ENCODE data around the gene AGAP2. TPM values are rescaled to one million over a fixed set of nuclear protein-coding genes. Genes with fewer than 3 reads are reported as not detected.

The AGAP2 gene
- total and polyA plus RNA-seq, 5 donors from 2014 or later, result 4.4 to 60.3 (median 6.1) TPM

DNA sequence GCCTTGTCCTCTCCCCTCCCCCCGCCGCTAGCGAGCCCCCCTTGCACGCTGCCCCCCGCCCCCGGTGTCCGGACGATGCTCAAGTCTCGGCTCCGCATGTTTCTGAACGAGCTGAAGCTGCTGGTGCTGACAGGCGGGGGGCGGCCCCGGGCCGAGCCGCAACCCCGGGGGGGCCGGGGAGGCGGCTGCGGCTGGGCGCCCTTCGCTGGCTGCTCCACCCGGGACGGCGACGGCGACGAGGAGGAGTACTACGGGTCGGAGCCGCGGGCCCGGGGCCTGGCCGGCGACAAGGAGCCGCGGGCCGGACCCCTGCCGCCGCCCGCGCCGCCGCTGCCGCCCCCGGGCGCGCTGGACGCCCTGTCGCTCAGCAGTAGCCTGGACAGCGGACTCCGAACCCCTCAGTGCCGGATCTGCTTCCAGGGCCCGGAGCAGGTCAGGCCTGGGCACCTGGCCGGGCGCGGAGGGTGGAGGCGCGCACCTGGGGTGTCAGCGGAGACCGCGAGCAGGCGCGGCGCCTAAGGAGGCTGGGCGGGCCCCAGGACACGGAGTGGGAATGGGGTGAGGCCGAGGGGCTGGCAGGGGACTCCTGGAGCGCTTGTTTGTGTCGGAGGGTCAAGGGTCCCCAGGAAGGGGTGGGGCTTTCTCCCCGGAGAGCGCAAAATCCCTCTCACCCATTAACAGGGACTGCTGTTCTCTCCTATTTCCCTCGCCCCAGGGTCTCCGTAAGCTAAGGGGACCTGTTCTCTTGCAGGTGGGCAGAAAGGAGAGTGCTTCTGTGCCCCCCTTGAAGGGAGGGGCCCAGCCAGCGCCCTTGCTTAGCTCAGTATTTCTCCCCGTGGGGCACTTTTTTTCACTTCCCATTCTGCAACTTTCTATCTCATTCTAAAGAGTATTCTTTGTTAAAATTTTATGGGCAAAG lies 17.2 kb upstream of the AGAP2 start:
- no peaks in the 10 kb centered on the region for H3K9me3 Mint-ChIP-seq
- H3K36me3 Mint-ChIP-seq, result peaks cover 8% of the 10 kb centered on the region
- Histone ChIP-seq H3K27me3 (ENCODE audit: control insufficient read depth, insufficient read depth, low read length) (no peaks in the 10 kb centered on the region), H3K27ac (ENCODE audit: insufficient read depth, low read length, poor library complexity, severe bottlenecking) (peak overlapping the region; percentile 92), H3K36me3 (ENCODE audit: control insufficient read depth, insufficient read depth, low read length) (peaks cover 21% of the 10 kb centered on the region), H3K4me3 (ENCODE audit: low read depth, low read length) (peak overlapping the region; percentile 73), H3K9me3 (ENCODE audit: control insufficient read depth in 2 of 2, low read length in 2 of 2) (no peaks in the 10 kb centered on the region), H3K4me1 (ENCODE audit: control insufficient read depth, insufficient read depth, low read length, poor library complexity, severe bottlenecking) (peaks cover 49% of the 10 kb centered on the region)
- peak in 2 of 3 donors; percentile 37 to 38 for DNase-seq
- ATAC-seq (ENCODE audit: low read depth in 2 of 2), result no peak
- H3K4me1 Mint-ChIP-seq, result peaks cover 22 to 71% (median 51%) of the 10 kb centered on the region in 4 donors
- H3K4me3 Mint-ChIP-seq, result peak overlapping the region; percentile 86 to 97 (median 92)
- peaks cover 4% of the 10 kb centered on the region for H3K27me3 Mint-ChIP-seq
- peak overlapping the region; percentile 88 to 95 (median 93) for H3K27ac Mint-ChIP-seq

DNA sequence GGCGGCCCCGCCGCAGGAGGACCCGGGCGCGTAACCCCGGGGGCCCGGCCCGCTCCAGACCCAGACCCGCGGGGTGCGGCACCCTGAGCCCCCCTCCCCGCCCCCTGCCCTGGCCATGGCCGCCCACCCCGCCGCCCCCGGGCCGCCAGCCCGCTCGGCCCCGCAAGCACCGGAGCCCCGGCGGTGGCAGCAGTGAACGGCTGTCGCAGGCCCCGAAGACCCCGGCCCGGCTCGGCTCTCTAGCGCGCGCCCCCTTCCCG lies 16.6 kb upstream of the AGAP2 start:
- H3K27me3 Mint-ChIP-seq, result peaks cover 4% of the 10 kb centered on the region
- H3K9me3 Mint-ChIP-seq, result no peaks in the 10 kb centered on the region
- H3K27ac Mint-ChIP-seq, result no peak overlapping the region
- H3K4me3 Mint-ChIP-seq, result no peak overlapping the region
- H3K36me3 Mint-ChIP-seq, result peaks cover 13% of the 10 kb centered on the region
- Histone ChIP-seq H3K27ac (ENCODE audit: insufficient read depth, low read length, poor library complexity, severe bottlenecking) (peak overlapping the region; percentile 92), H3K9me3 (ENCODE audit: control insufficient read depth in 2 of 2, low read length in 2 of 2) (no peaks in the 10 kb centered on the region), H3K27me3 (ENCODE audit: control insufficient read depth, insufficient read depth, low read length) (no peaks in the 10 kb centered on the region), H3K36me3 (ENCODE audit: control insufficient read depth, insufficient read depth, low read length) (peaks cover 22% of the 10 kb centered on the region), H3K4me3 (ENCODE audit: low read depth, low read length) (no peak overlapping the region), H3K4me1 (ENCODE audit: control insufficient read depth, insufficient read depth, low read length, poor library complexity, severe bottlenecking) (peaks cover 49% of the 10 kb centered on the region)
- ATAC-seq (ENCODE audit: low read depth in 2 of 2) (no peak), DNase-seq (no peak)
- H3K4me1 Mint-ChIP-seq, result peaks cover 22 to 76% (median 50%) of the 10 kb centered on the region in 4 donors

DNA sequence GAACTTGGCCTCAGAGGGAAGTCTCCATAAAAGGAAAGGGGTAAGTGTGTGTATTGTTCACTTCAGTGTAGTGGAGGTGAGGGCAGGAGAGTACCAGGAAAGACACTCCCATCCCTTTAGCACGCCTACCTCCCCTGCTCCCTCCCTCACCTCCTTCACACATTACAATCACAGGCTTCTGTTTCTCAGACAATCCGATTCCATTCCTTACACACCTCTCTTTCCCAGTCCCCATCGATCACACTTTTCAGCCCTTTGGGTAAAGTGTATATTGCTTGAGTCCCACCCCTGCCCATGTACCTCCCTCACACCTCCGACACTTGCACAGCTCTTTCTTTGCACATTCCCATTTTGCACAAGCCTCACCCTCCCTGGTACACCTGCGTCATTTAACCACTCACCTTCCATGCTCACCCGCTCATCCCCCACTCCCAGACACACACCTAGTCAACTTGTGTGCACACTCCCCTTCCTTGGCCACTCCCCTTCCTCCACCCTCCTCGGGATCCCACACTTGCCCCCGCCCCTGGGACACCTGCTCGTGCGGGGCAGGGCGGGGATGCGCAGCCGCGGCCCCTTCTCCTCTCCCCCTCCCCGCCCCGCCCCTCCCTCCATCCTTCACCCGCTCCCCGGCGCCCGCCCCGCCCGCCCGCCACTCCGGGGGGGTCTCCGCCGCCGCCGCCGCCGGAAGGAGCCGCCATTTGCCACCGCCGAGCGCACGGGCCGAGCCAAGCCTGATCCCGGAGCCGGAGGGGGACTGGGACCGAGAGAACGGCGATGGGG lies 16.1 kb upstream of the AGAP2 start, which contains the start of gene MARCHF9:
Gene MARCHF9 (plus strand): TSS at position 693 of the 783 bp plus-strand sequence. CDS start 426 bp downstream, outside the sequence.
- H3K4me3 Mint-ChIP-seq, result peak within 1 kb of the TSS; percentile 94 to 98 (median 96)

DNA sequence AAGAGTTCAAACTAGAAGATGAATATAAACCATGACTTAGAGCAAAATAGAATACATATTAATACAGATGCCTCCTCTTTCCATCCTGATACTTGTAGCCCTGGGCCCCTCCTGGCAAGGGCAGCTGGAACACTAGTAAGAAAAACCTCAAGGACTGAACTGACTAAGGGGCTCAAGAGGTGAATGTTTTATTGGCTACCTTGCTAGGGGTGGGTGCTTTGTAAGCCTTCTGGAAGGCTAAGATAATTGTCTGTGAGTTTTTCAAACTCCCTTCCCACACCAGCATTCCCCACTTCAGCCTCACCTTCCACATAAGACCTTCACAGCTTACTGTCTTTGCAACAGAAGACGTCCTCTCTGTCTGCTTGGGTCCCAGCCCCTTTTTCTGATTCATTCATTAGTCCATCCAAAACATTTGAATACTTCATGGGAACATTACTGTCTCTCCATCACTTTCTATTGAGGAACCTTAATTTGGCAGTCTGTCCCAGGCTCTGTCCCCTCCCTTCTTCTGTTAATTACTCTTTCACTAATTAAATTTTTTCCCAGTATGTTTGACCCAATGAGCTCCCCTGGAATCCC lies 15.3 kb upstream of the AGAP2 start:
- no peaks in the 10 kb centered on the region for H3K9me3 Mint-ChIP-seq
- peak overlapping the region; percentile 92 for H3K27ac ChIP-seq (ENCODE audit: insufficient read depth, low read length, poor library complexity, severe bottlenecking)
- H3K36me3 Mint-ChIP-seq, result peaks cover 8% of the 10 kb centered on the region
- H3K4me3 ChIP-seq (ENCODE audit: low read depth, low read length), result peak overlapping the region; percentile 74
- peaks cover 22 to 68% (median 41%) of the 10 kb centered on the region in 4 donors for H3K4me1 Mint-ChIP-seq
- H3K27me3 Mint-ChIP-seq, result peaks cover 4% of the 10 kb centered on the region
- H3K36me3 ChIP-seq (ENCODE audit: control insufficient read depth, insufficient read depth, low read length), result peaks cover 25% of the 10 kb centered on the region
- no peak for ATAC-seq (ENCODE audit: low read depth in 2 of 2)
- no peaks in the 10 kb centered on the region for H3K9me3 ChIP-seq (ENCODE audit: control insufficient read depth in 2 of 2, low read length in 2 of 2)
- no peak for DNase-seq
- H3K4me1 ChIP-seq (ENCODE audit: control insufficient read depth, insufficient read depth, low read length, poor library complexity, severe bottlenecking), result peaks cover 49% of the 10 kb centered on the region
- H3K4me3 Mint-ChIP-seq, result peak overlapping the region; percentile 90 to 98 (median 96)
- peak overlapping the region; percentile 95 to 99 (median 98) for H3K27ac Mint-ChIP-seq
- no peaks in the 10 kb centered on the region for H3K27me3 ChIP-seq (ENCODE audit: control insufficient read depth, insufficient read depth, low read length)

More for the DNA sequence above, 16.1 kb upstream of the AGAP2 start, which contains the start of gene MARCHF9:
- Histone ChIP-seq H3K27ac (ENCODE audit: insufficient read depth, low read length, poor library complexity, severe bottlenecking) (peak within 1 kb of the TSS; percentile 92), H3K27me3 (ENCODE audit: control insufficient read depth, insufficient read depth, low read length) (no peaks in the 10 kb centered on the region), H3K36me3 (ENCODE audit: control insufficient read depth, insufficient read depth, low read length) (peaks cover 24% of the 10 kb centered on the region), H3K4me3 (ENCODE audit: low read depth, low read length) (peak within 1 kb of the TSS; percentile 74), H3K9me3 (ENCODE audit: control insufficient read depth in 2 of 2, low read length in 2 of 2) (no peaks in the 10 kb centered on the region), H3K4me1 (ENCODE audit: control insufficient read depth, insufficient read depth, low read length, poor library complexity, severe bottlenecking) (peaks cover 49% of the 10 kb centered on the region)
- peak; percentile 23 to 30 for ATAC-seq (ENCODE audit: low read depth in 2 of 2)
- H3K9me3 Mint-ChIP-seq, result no peaks in the 10 kb centered on the region
- H3K4me1 Mint-ChIP-seq, result peaks cover 22 to 71% (median 47%) of the 10 kb centered on the region in 4 donors
- H3K36me3 Mint-ChIP-seq, result peaks cover 13% of the 10 kb centered on the region
- peak; percentile 80 to 93 (median 87) for DNase-seq
- peak within 1 kb of the TSS; percentile 95 to 99 (median 98) for H3K27ac Mint-ChIP-seq
- H3K27me3 Mint-ChIP-seq, result peaks cover 4% of the 10 kb centered on the region

DNA sequence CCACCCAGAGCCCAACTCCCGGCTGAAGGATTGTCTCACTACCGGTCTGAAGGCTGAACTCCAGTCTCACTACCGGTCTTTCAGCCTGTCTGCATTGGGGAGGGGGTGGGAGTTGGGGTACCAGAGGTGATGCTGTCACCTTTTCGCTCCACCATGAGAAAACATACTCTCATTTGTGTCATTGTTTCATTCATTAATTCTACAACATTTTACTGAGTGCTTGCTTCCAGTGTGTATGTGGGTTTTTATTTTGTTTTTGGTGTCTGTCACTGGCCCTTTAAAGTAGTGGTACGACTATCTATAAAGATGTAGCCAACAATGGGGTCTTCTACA lies 14.1 kb upstream of the AGAP2 start:
- H3K4me3 ChIP-seq (ENCODE audit: low read depth, low read length), result peak overlapping the region; percentile 69
- H3K4me1 ChIP-seq (ENCODE audit: control insufficient read depth, insufficient read depth, low read length, poor library complexity, severe bottlenecking), result peaks cover 49% of the 10 kb centered on the region

DNA sequence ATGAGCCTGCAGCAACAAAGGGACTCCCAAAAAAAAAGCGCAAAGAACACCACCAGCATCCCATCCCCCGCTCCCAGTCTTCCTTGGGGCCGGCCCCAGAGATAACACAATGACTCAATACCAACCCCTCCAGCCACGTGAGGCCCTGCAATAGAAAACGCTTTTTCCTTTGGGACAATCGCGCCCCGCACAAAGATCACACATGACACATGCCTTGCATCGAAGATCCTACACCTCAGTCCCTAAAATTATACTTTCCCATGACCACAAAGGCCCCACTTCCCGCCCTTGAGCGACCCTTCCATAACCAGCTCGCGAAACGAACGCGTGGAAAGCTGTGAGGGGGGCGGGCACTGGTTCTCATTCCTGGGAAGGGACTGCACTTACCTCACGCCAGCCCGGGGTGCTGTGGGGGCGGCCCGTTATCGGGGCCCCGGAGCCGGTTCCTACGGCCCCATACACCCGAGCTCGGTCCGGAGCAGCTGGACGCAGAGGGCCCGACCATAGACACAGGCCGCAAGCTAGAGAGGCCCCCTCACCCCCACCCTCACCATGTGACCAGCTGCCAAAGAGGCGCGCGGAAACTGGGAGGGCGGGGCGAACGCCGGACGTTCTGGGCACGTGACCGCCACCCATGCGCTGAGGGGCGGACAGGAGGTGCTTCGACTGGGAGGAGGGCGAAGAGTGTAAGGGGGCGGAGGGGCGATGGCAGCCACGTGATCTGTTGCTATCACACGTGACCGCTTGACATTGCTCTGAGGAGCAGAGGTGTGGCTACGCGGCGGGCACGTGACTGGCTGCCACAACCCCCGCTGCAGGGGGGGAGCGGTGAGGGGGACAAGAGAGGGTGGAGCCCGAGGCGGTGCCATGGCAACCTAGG lies 13.5 kb upstream of the AGAP2 start, which contains the start of gene CDK4:
Gene CDK4 (minus strand): TSS at position 523 of the 880 bp plus-strand sequence. CDS start 593 bp downstream, outside the sequence.
- ATAC-seq (ENCODE audit: low read depth in 2 of 2) (peak; percentile 83 to 85), DNase-seq (peak; percentile 99 to 100 (median 100))
- Mint-ChIP-seq H3K27ac (peak within 1 kb of the TSS; percentile 69 to 99 (median 98)), H3K4me1 (peaks cover 22 to 61% (median 42%) of the 10 kb centered on the region in 4 donors), H3K36me3 (peaks cover 10% of the 10 kb centered on the region), H3K9me3 (no peaks in the 10 kb centered on the region), H3K27me3 (peaks cover 4% of the 10 kb centered on the region), H3K4me3 (peak within 1 kb of the TSS; percentile 90 to 98 (median 93))
- peaks cover 24% of the 10 kb centered on the region for H3K36me3 ChIP-seq (ENCODE audit: control insufficient read depth, insufficient read depth, low read length)
- H3K4me1 ChIP-seq (ENCODE audit: control insufficient read depth, insufficient read depth, low read length, poor library complexity, severe bottlenecking), result peaks cover 47% of the 10 kb centered on the region
- peak within 1 kb of the TSS; percentile 92 for H3K27ac ChIP-seq (ENCODE audit: insufficient read depth, low read length, poor library complexity, severe bottlenecking)
- H3K4me3 ChIP-seq (ENCODE audit: low read depth, low read length), result peak within 1 kb of the TSS; percentile 69
- no peaks in the 10 kb centered on the region for H3K27me3 ChIP-seq (ENCODE audit: control insufficient read depth, insufficient read depth, low read length)
- no peaks in the 10 kb centered on the region for H3K9me3 ChIP-seq (ENCODE audit: control insufficient read depth in 2 of 2, low read length in 2 of 2)

More for the DNA sequence above, 14.1 kb upstream of the AGAP2 start:
- Histone ChIP-seq H3K36me3 (ENCODE audit: control insufficient read depth, insufficient read depth, low read length) (peaks cover 20% of the 10 kb centered on the region), H3K27ac (ENCODE audit: insufficient read depth, low read length, poor library complexity, severe bottlenecking) (peak overlapping the region; percentile 92), H3K9me3 (ENCODE audit: control insufficient read depth in 2 of 2, low read length in 2 of 2) (no peaks in the 10 kb centered on the region), H3K27me3 (ENCODE audit: control insufficient read depth, insufficient read depth, low read length) (no peaks in the 10 kb centered on the region)
- H3K27ac Mint-ChIP-seq, result peak overlapping the region; percentile 62 to 99 (median 98)
- ATAC-seq (ENCODE audit: low read depth in 2 of 2) (no peak), DNase-seq (no peak)
- H3K36me3 Mint-ChIP-seq, result peaks cover 10% of the 10 kb centered on the region
- peak overlapping the region; percentile 90 to 98 (median 93) for H3K4me3 Mint-ChIP-seq
- no peaks in the 10 kb centered on the region for H3K9me3 Mint-ChIP-seq
- peaks cover 4% of the 10 kb centered on the region for H3K27me3 Mint-ChIP-seq
- peaks cover 22 to 63% (median 41%) of the 10 kb centered on the region in 4 donors for H3K4me1 Mint-ChIP-seq

Measured in CD4-positive, CD25-positive, alpha-beta regulatory T cell (primary cell).